Kidney (tissue), 14 donors: ENCODE measurements around the gene EFEMP1. TPM values are rescaled to one million over a fixed set of nuclear protein-coding genes. Genes with fewer than 3 reads are reported as not detected.
A peak's percentile ranks its signal among the peaks of the same experiment; 100 is the strongest.

Source experiments
- DNase-seq, 5 donors: peaks; one replicate each; pipeline ENCODE4 v3.0.0-alpha.2; 2013 to 2020
- FAIRE-seq: peaks from 2 replicates; lab custom pipeline; 2012; peaks lifted over from hg19 to GRCh38; lab: Jason Lieb, UNC
- H3K27ac ChIP-seq, 2 donors: one replicate each; pipeline ENCODE4 v1.7.0; 2013; ENCODE audit warnings: low read depth in 2 of 2, low read length in 2 of 2, inconsistent platforms in 1 of 2
- H3K27me3 ChIP-seq: one replicate; pipeline ENCODE4 v1.7.1; 2013; ENCODE audit warnings: low read length, inconsistent platforms; ENCODE audit not compliant: control insufficient read depth, insufficient read depth
- H3K36me3 ChIP-seq, 3 donors: one replicate each; pipeline versions ENCODE4 v1.7.0 to v1.7.1; 2013; ENCODE audit warnings: low read length in 3 of 3, control low read depth in 1 of 3, inconsistent platforms in 1 of 3; ENCODE audit not compliant: insufficient read depth in 3 of 3, control insufficient read depth in 2 of 3
- H3K4me1 ChIP-seq, 3 donors: one replicate each; pipeline versions ENCODE4 v1.7.0 to v1.7.1; 2013; ENCODE audit warnings: low read length in 3 of 3, inconsistent platforms in 1 of 3, low read depth in 1 of 3; ENCODE audit not compliant: control insufficient read depth in 2 of 3, insufficient read depth in 2 of 3
- H3K4me3 ChIP-seq, 3 donors: one replicate each; pipeline versions ENCODE4 v1.7.0 to v1.8.1; 2013; ENCODE audit warnings: low read length in 3 of 3, control low read depth in 1 of 3, inconsistent platforms in 1 of 3
- H3K9ac ChIP-seq, 3 donors: one replicate each; pipeline versions ENCODE4 v1.7.0 to v1.7.1; 2013; ENCODE audit warnings: low read length in 3 of 3, control low read depth in 1 of 3, inconsistent platforms in 1 of 3
- H3K9me3 ChIP-seq, 3 donors: one replicate each; pipeline versions ENCODE4 v1.7.0 to v1.7.1; 2013; ENCODE audit warnings: low read length in 3 of 3, control low read depth in 1 of 3, inconsistent platforms in 1 of 3; ENCODE audit not compliant: control insufficient read depth in 2 of 3, insufficient read depth in 1 of 3
- intact Hi-C: fragments of 100-400 bp; cut with DNase I; formaldehyde crosslinking; loops from one replicate; pipeline ENCODE4 v1.11.1; 2022
- polyA plus RNA-seq: library from polyadenylated mRNA; stranded (reverse); fragments of 350-450 nt; fragmentation: Illumina TruSeq; extraction: RNeasy Lipid Tissue Mini Kit (QIAGEN cat#74804); gene quantifications from one replicate; pipeline ENCODE4 v1.2.3, GENCODE V29; 2014; ENCODE audit warnings: low read depth, low replicate concordance; ENCODE audit not compliant: insufficient read depth
- total RNA-seq: library from RNA; stranded (reverse); fragmentation: NEBNext Ultra II Directional; extraction: Animal tissue kit (Norgen Biotek cat#: 25700); gene quantifications from one replicate; pipeline ENCODE4 v1.2.1, GENCODE V29; 2021
- TF ChIP-seq, protein P1 (sequence below): IDR thresholded peaks from 3 replicates; pipeline ENCODE4 v1.5.1; 2012; ENCODE audit warnings: mild to moderate bottlenecking, moderate library complexity, borderline replicate concordance; ENCODE audit not compliant: insufficient read depth; ENCODE audit errors: extremely low read depth
- donor health status: control.
- donor health status: control.
- donor health status: control.
- donor health status: control.
- donor health status: control.
- donor health status: DM: yes; HTN: yes; CAD: no.
- donor health status: Normal renal cell carcinoma (clear cell type).

Gene EFEMP1
- total and polyA plus RNA-seq, 2 donors from 2014 or later: 68.4 to 171 TPM

DNA sequence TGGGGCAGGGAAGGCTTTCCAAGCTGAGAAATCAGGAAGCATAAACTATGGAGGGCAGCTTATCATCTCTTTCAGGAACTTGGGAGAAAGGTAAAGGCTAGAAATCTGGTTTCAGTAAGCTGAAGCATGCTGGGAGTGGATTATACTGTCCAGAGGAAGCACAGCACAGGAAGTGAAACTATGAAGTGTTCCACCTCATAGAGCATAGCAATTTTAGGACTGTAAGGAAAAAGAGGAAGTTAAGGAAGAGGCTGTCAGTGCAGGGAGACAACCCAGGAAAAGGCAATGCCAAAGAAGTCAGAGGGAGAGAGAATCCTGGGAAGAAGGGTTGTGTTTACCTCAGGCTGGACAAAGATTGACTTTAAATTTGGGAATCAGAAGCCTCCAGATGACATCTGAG is 51.9 kb downstream of the EFEMP1 start:
- H3K27me3 ChIP-seq: no peaks in the 10 kb centered on the region
- intact Hi-C loops: no loop called here
- H3K9me3 ChIP-seq: no peaks in the 10 kb centered on the region
- TF ChIP-seq, protein P1, sequence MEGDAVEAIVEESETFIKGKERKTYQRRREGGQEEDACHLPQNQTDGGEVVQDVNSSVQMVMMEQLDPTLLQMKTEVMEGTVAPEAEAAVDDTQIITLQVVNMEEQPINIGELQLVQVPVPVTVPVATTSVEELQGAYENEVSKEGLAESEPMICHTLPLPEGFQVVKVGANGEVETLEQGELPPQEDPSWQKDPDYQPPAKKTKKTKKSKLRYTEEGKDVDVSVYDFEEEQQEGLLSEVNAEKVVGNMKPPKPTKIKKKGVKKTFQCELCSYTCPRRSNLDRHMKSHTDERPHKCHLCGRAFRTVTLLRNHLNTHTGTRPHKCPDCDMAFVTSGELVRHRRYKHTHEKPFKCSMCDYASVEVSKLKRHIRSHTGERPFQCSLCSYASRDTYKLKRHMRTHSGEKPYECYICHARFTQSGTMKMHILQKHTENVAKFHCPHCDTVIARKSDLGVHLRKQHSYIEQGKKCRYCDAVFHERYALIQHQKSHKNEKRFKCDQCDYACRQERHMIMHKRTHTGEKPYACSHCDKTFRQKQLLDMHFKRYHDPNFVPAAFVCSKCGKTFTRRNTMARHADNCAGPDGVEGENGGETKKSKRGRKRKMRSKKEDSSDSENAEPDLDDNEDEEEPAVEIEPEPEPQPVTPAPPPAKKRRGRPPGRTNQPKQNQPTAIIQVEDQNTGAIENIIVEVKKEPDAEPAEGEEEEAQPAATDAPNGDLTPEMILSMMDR: no peak
- no peak overlapping the region for H3K4me3 ChIP-seq
- FAIRE-seq (no peak), DNase-seq (no peak)
- H3K9ac ChIP-seq: no peak overlapping the region
- no peaks in the 10 kb centered on the region for H3K4me1 ChIP-seq
- H3K36me3 ChIP-seq: no peaks in the 10 kb centered on the region
- no peak overlapping the region for H3K27ac ChIP-seq

DNA sequence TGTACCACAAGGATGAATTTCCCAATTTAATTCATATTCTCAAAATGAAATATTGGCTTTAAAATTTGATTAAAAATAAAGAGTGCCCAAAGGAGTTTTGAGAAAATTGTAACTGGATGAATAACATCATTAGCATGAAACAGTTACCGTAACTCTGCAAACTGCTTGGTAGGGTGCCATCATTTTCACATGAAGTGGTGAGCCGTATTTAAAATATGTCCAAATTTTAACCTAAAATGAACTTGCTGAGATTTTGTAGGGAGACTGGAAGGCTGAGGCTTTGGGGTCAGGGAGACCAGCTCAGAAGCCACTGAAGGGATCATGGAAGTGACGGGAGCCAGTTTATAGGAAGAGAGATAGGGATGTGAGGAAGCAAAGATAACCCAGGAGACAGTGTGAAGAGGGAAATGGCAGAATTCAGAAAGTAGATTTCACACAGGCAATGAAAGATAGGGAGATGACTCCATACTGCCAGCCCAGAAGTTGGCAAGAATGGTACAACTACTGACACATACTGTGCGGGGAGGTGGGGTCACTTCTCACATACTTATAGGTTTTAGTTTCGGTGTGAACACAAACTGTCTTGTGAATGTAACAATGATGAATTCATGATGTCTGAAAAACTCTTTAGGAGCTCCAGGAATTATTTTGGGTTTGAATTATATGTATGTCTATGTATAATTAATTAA is 53.8 kb downstream of the EFEMP1 start:
- H3K27ac ChIP-seq: no peak overlapping the region
- no peaks in the 10 kb centered on the region for H3K27me3 ChIP-seq
- H3K4me3 ChIP-seq: no peak overlapping the region
- H3K9me3 ChIP-seq: no peaks in the 10 kb centered on the region
- intact Hi-C loops: no loop called here
- TF ChIP-seq, protein P1: no peak
- no peaks in the 10 kb centered on the region for H3K36me3 ChIP-seq
- H3K9ac ChIP-seq: no peak overlapping the region
- no peaks in the 10 kb centered on the region for H3K4me1 ChIP-seq
- FAIRE-seq (no peak), DNase-seq (no peak)

DNA sequence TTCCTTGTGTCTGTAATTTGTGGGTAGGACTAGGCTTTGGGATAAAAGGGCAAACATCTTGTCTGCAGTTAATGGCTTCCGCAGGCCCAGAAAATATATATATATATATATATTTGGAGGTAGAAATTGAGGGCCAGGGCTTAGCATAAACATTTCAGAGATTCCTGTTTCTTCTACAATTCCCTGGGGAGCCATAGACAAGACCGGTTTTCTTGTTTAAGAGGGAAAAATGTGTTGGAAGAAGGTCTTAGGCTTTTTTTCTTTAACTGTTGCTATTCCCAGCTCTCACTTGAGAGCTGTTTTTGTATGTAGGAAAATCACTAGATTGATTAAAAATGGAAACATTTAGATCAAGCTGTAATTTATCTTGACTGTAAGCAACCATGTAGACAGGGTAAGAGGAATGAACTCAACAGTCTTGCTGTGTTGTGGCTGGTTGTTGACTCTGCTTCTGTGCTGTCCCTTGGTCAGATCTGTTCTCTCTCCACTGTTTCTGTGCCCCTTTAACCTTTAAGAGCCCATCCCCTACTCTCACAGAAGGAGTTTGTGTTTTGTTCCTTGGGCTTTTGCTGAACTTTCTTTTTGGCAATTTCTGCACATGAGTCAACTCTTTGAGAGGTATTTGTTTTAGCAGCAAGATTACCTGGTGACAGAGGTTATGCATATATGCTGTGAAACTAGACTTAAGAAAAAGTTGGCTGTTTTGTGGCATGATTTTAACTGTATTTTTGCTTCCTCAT is 58.3 kb downstream of the EFEMP1 start:
- Histone ChIP-seq H3K27ac (no peak overlapping the region), H3K27me3 (no peaks in the 10 kb centered on the region), H3K4me3 (no peak overlapping the region), H3K9me3 (no peaks in the 10 kb centered on the region), H3K36me3 (no peaks in the 10 kb centered on the region), H3K9ac (no peak overlapping the region), H3K4me1 (no peaks in the 10 kb centered on the region)
- intact Hi-C loops: no loop called here
- DNase-seq: peak in 2 of 5 donors; percentile 30 to 64
- no peak for FAIRE-seq
- TF ChIP-seq, protein P1: no peak
